HG03060 (cell line): Measurements from ENCODE around the gene PHLDA3.

Experiments
- ATAC-seq: cut with Tn5 transposase; IDR thresholded peaks from one replicate; pipeline ENCODE4 v1.9.1; 2021; ENCODE audit warnings: low read depth, moderate number of reproducible peaks; ENCODE audit not compliant: unreplicated experiment

Gene PHLDA3

GRCh38 chr1:201468501-201468843 lies 516 bp downstream of the PHLDA3 start:
- no peak for ATAC-seq

DNA sequence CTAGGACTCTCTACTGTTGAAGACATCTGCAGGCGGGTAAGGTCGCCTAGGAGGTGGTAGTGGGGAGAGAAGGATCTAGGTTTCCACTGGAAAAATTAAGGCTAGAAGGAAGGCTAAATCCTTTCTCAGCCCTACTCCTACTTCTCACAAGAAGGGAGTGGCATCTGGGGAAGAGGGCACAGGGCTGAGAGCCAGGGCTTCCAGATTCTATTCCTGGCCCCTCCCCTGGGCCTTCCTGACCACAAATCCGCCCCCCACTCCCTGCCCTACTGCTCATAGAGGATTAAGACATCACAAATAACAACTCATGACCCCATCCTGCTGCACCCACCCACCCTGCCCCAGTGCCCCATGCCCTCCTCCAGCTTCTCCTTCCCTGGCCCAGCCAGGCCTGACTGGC lies 2.5 kb downstream of the PHLDA3 start:
- no peak for ATAC-seq

DNA sequence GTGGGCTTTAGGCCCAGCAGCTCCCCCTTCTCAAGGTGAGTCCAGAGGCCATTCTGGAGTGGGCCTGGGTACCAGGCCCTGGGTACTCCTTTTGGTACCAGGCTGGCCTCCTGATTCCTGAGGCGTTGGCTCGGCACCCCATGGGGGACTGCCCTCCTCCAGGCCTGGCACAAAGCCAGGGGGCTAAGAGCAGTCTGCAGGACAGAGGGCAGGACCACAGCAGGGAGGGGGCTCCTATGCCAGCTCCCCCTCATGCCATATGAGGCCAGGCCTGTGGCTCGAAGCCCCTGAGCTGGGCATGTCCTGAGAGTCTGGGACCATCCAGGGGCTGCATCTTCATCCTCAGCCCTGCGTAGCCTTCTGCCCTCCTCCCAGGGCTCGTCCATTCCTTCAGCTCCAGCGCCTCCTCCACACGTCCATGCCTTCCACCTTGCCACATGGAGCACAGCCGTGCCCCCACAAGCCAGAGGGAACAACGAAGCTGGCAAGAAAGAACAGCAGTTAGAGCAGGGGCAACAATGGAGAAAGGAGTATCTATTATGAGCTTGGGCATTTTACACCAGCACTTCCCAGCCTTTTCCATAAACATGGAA lies 3.2 kb downstream of the PHLDA3 start:
- no peak for ATAC-seq

DNA sequence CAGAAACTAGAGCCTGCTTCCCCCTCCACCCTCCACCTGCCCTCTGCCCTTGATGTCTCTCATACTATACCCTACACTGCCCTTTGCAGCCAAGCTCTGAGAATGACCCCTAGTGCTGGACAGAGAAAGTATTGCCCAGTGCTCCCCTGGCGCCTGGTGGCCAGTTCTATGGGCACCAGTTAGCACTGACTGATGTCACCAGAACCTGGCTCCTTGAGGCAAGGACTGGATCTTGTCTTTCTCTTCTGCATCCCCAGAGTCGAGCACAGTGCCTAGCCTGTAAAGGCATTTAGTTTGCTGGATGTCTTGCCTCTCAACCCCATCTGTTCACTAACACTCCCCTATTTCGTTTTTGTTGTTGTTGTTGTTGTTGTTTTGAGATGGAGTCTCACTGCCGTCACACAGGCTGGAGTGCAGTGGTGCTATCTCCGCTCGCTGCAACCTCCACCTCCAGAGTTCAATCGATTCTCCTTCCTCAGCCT lies 5.9 kb downstream of the PHLDA3 start:
- ATAC-seq: no peak

DNA sequence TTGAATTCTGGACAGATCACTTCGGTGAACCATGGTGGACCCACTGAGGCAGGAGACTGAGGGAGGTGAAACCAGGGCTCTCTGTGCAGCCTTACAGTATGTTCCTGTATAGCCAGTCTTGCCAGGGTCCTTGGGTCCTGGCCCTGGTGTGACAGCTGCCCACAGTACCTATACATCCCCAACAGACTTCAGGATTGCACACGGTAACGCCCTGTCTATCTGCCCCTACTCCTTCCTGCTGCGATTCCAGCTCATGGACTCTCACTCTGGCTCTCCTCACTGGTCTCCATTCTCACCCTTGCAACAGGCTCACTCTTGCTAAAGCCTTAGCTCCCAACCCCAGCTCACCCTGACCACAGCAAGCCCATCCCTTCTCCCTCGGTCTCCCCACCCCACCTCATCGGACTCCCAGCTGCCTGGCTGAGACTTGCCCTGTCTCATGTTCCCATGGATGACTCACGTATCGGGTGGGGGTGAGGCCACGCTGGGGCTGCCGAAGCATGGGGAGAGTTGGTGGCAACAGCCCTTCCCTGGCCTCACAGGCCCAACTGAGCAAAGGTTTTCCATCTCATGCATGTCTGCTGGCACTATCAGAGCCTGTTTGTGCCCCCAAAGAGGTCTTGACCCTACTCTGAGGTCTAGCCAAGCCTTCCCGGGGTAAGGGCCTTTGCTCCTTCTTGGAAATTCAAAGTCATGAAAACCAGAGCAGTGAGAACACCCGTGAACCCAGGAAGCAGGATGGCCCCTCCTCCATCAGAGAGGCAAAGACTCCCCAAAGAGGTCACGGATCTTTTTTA lies 7.1 kb downstream of the PHLDA3 start:
- ATAC-seq: no peak

- ATAC-seq: no peak
Observed at GRCh38 chr1:201460814-201461644, 8.0 kb downstream of the PHLDA3 start.

GRCh38 chr1:201459775-201460174 lies 9.2 kb downstream of the PHLDA3 start:
- ATAC-seq: no peak

DNA sequence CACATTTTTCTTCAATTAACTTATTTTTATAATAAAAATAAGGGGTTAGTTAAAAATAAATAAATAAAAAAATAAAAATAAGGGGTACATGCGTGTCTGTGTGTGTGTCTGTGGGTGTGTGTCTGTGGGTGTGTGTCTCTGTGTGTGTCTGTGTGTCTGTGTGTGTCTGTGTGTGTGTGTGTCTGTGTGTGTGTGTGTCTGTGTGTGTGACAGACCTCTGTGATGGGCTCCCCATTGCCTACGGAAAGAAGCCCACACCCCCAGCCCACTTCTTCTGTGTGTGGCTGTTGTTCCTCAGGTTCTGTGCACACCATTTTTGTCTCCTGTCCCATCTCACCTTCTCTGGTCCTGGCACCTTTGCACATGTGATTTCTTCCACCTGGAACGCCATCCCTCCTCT lies 9.9 kb downstream of the PHLDA3 start:
- no peak for ATAC-seq

- no peak for ATAC-seq
Observed at GRCh38 chr1:201457508-201457960, 11.5 kb downstream of the PHLDA3 start.

DNA sequence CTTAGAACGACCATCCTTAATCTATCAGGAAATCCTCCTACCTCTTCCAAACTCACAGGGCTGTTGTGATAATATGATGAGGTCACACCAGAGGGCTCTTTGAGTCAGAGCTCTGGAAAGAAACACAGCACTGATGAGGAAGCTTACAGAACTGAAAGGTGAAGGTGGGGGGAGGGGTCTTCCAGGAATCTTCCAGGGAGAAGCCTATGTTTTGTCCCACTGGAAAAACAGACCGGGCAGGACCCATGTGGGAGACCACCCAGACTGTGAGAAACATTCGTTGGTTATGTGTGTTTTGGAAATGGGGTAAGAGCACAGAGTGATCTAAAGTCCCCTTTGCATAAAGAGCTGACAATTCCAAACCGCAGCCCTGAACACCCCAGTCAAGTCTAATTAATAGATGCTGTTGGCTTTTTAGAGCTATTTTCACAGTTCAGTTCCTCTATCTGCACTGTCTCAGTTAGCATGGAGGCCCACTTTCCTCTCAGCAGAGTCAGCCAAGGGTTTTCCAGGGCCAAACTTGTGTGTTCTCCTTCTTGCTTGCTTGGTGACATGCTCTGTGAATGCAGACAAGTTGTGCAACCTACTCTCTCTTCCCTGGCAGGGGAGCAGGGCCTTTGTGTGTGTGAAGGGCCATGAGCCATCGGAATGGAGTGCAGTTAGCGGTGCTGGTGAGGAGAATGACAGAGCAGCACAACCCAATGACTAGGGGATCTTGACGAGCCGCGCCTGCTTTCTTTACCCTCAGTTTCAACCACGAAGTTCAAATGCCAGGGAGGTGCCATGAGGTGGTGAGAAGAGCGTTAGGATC lies 12.3 kb downstream of the PHLDA3 start:
- ATAC-seq: no peak

DNA sequence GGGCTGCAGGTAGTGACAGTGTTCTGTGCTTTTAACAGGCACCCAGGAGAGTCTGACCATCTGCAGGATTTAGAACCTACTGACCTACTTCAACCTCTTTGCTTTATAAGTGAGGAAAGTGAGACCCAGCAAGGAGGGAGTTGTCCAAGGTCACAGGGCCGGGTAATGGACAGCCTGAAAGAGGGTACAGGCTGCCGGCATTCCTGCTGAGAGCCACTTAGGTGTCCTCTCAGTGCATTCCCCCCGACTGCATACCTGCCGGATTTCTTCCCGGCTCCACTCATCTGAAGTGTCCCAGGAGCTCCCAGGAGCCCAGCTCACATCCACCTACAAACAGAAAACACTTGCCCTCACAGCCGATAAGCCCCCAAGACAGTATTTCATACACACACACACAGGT lies 13.9 kb downstream of the PHLDA3 start:
- no peak for ATAC-seq

GRCh38 chr1:201454608-201455007 lies 14.4 kb downstream of the PHLDA3 start:
- no peak for ATAC-seq

DNA sequence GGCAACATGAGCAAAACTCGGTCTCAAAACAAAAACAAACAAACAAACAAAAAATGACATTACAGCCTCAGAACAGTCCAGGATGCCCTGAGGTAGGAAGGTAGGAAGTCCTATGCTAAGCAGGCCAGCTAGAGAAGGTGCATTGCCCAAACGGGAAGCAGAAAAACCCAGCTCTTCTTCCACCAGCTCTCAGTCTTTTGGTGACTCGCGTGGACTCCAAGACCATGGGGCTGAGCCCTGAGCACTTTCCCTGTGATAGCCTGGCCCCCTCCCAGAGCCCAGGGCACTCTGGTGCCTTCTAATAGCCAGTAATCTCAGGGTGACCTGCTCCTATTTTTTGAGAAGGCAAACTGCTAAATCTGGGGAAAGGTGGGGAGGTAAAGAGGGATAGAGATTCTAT lies 16.1 kb downstream of the PHLDA3 start:
- no peak for ATAC-seq

DNA sequence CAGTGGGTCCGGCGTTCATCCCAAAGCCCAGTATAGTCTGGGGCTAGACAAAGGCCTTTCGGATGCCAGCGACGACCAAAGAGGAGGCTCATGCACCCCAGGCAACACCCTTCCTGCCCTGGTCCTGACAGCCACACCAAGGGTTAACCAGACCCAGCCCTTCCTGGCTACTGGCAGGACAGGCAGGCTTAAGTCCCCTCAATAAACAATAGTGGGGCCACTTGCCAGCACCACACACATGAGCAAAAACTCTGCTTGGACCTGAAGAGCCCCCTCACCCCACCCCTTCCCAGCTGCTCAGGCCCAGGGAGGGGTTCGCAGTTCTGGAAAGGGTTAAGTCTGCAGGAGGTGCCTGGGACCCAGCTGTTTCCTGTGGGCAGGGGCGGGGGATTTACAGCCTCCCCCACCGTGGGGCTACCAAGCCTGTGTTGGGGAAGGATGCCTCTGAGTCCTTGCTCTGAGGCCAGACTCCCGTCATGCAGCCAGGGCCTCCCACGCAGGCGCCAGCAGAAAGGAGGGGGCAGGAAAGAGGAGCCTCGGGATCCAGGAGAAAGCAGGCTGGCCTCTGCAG lies 18.2 kb downstream of the PHLDA3 start:
- no peak for ATAC-seq

- no peak for ATAC-seq
Observed at GRCh38 chr1:201448990-201449389, 20.0 kb downstream of the PHLDA3 start.

DNA sequence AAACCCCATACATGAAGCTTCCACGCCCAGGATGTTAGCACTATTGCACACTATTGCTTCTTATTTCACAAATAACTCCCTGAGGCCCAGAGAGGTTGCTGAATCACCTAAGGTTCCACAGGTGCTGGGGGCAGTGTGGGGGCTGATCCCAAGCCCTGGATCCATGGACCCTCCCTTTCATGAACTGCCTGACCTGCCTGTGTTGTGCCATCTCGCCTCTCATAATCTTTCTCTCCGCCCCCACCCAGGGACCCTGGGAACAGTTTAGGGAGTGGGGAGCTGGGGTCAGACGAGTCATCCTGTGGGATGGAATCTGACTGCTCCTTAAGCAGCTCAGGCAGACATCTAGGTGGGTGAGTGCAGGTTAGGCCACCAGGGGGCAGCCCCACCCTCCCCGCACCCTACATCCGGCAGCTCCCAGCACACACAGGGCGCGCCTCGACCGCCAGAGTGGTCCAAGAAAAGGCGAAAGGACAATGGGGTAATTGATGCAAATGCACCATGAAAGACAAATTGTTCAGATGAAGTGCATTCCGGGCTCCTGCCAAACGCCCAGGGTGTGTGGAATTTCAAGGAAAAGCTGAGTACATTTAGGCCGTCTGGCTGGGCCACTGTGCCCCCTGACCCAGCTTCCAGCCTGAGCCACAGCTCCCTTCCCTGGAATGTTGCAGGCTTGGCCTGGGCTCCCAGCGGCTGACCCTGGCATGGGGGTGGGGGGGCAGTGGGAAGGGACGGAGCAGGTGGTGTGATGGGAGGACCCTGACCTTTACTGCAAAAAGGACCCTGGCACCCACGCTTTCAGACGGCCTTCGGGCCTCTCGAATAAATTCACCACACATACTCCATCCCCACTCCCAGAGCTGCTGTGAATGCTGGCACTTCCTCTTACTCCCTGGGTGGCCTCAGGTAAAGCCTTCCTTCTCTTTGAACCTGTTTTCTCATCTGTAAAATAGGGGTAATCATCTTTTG lies 20.8 kb downstream of the PHLDA3 start:
- ATAC-seq: no peak

DNA sequence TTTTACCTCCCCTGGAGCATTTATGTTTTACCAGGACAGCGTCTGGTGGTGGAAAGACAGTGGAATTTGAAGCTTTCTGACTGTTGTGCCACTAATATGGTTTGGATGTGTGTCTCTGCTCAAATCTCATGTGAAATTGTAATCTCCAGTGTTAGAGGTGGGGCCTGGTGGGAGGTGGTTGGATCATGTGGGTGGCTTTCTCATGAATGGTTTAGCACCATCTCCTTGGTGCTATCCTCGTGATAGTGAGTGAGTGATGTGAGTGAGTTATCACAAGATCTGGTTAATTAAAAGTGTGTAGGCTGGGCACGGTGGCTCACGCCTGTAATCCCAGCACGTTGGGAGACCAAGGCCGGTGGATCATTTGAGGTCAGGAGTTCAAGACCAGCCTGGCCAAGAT lies 23.7 kb downstream of the PHLDA3 start:
- ATAC-seq: no peak

- ATAC-seq: no peak
Observed at GRCh38 chr1:201444792-201445191, 24.2 kb downstream of the PHLDA3 start.

DNA sequence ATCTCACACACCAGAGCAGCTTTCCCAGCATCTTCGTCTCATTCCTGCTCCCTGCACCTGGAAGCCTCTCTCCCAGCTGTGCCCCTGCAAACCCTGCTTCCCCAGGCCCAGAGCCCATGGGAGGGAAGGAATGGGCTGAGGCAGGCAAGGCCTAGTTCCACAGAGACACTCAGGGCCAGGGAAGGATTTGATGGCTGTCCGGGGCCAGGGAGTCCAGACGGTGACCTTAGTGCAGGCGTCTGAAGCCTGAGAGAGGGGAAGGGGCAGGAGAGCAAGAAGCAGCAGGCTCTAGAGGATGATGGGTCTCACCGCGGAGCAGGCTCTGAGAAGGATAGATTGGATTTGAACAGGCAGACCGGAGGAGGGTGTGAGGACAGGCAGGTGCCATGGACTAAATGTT lies 25.2 kb downstream of the PHLDA3 start:
- ATAC-seq: no peak
